KMS-11 (cell line): ENCODE data around the gene CYB561A3.
A peak's percentile ranks its signal among the peaks of the same experiment; 100 is the strongest.
"Not testable (repeated sequence)": the region's sequence is repeated elsewhere in the genome, so short reads cannot be mapped to it uniquely, and the experiment has no call there.

Experiments
- H2AFZ ChIP-seq: fragments of 200-600 bp; sonication (generic); 2 replicates; pipeline ENCODE4 v1.6.1; 2016; ENCODE audit warnings: antibody characterized with exemption, mixed run types, low read depth
- H3K27ac ChIP-seq: fragments of 200-600 bp; sonication (generic); 2 replicates; pipeline ENCODE4 v1.6.1; 2016; ENCODE audit warnings: mild to moderate bottlenecking, mixed run types
- H3K27me3 ChIP-seq: fragments of 200-600 bp; sonication (generic); 2 replicates; pipeline ENCODE4 v1.6.1; 2017; ENCODE audit warnings: mild to moderate bottlenecking, low read depth, mixed run types, moderate library complexity; ENCODE audit not compliant: insufficient read depth
- H3K36me3 ChIP-seq: fragments of 200-600 bp; sonication (generic); 2 replicates; pipeline ENCODE4 v1.6.1; 2017; ENCODE audit warnings: mild to moderate bottlenecking, mixed run types; ENCODE audit not compliant: insufficient read depth
- H3K4me1 ChIP-seq: fragments of 200-600 bp; sonication (generic); 2 replicates; pipeline ENCODE4 v1.6.1; 2016; ENCODE audit warnings: mild to moderate bottlenecking, low read depth, mixed run types; ENCODE audit not compliant: poor library complexity, severe bottlenecking
- H3K4me2 ChIP-seq: fragments of 200-600 bp; sonication (generic); 2 replicates; pipeline ENCODE4 v1.7.0; 2016; ENCODE audit warnings: mild to moderate bottlenecking, mixed run types
- H3K4me3 ChIP-seq: fragments of 200-600 bp; sonication (generic); IDR thresholded peaks from 2 replicates; pipeline ENCODE4 v1.6.1; 2017; ENCODE audit warnings: low read depth, low read length, mixed read lengths; ENCODE audit not compliant: insufficient read depth
- H3K79me2 ChIP-seq: fragments of 200-600 bp; sonication (generic); 2 replicates; pipeline ENCODE4 v1.6.1; 2016; ENCODE audit warnings: low read depth, mixed run types; ENCODE audit not compliant: insufficient read depth
- H3K9ac ChIP-seq: fragments of 200-600 bp; sonication (generic); 2 replicates; pipeline ENCODE4 v1.6.1; 2016; ENCODE audit warnings: mild to moderate bottlenecking, mixed run types
- H4K20me1 ChIP-seq: fragments of 200-600 bp; sonication (generic); 2 replicates; pipeline ENCODE4 v1.6.1; 2016; ENCODE audit warnings: mild to moderate bottlenecking, mixed run types; ENCODE audit not compliant: insufficient read depth
- TF ChIP-seq, protein P1 (sequence below): fragments of 200-600 bp; sonication (generic); conservative IDR thresholded peaks from 2 replicates; pipeline ENCODE4 v1.6.1; 2017; ENCODE audit warnings: low read depth, mild to moderate bottlenecking, antibody characterized with exemption, low read length, moderate library complexity, mixed read lengths

The CYB561A3 gene

DNA sequence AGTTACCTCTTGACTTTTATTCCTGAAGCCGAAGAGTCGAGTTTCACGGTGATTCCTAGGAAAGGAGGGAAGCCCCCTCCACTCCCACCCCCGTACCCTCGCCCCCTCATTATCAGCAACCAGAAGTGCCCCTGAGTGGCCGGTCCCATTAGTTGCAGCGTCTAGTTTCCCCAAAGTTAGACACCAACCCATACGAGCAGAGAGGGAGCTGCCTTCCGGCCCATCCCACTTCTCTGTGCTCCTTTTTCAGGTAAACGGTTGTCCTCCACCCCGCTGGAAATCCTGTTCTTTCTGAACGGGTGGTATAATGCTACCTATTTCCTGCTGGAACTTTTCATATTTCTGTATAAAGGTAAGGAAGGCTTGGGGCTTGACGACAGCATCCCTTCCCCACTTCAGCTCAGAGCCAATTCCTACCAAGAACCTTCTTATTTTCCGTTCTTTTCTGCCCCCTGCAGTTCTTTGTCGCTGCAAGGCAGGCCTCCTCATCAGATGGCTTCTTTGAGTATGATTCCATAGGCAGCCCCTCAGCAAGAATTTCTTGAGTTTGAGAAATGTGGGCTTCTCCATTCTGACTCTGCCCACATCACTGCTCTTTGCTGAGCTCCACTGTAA is 31.4 kb upstream of the CYB561A3 start:
- peak overlapping the region; percentile 47; the same call in 1 of the 2 replicates for H3K27ac ChIP-seq
- TF ChIP-seq, protein P1, sequence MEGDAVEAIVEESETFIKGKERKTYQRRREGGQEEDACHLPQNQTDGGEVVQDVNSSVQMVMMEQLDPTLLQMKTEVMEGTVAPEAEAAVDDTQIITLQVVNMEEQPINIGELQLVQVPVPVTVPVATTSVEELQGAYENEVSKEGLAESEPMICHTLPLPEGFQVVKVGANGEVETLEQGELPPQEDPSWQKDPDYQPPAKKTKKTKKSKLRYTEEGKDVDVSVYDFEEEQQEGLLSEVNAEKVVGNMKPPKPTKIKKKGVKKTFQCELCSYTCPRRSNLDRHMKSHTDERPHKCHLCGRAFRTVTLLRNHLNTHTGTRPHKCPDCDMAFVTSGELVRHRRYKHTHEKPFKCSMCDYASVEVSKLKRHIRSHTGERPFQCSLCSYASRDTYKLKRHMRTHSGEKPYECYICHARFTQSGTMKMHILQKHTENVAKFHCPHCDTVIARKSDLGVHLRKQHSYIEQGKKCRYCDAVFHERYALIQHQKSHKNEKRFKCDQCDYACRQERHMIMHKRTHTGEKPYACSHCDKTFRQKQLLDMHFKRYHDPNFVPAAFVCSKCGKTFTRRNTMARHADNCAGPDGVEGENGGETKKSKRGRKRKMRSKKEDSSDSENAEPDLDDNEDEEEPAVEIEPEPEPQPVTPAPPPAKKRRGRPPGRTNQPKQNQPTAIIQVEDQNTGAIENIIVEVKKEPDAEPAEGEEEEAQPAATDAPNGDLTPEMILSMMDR: no peak
- peak overlapping the region; percentile 98 for H2AFZ ChIP-seq

DNA sequence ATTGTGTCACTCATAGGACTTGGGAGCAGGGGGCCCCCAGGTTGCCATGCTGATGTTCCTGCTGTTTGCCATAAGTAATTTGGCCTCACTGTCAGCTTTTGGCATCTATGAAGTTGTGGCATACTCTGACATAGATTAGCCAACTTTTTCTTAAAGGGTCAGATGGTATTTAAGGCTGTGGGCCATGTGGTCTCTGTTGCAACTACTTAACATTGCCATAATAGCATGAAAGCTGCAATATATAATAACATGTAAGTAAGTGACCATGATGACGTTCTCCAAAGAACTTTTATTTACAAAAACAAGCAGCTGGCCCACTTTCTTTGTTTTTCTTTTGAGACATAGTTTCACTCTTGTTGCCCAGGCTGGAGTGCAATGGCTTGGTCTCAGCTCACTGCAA is 28.5 kb upstream of the CYB561A3 start:
- TF ChIP-seq, protein P1: no peak
- H3K27ac ChIP-seq: no peak overlapping the region
- no peak overlapping the region for H3K4me2 ChIP-seq
- H3K4me3 ChIP-seq: no peak overlapping the region
- H3K79me2 ChIP-seq: 0 out of 2 replicates have a peak, but pooled peaks cover 3% of the 10 kb centered on the region
- H3K36me3 ChIP-seq: no peaks in the 10 kb centered on the region
- no peak overlapping the region for H3K9ac ChIP-seq
- no peaks in the 10 kb centered on the region for H4K20me1 ChIP-seq
- H3K27me3 ChIP-seq: no peaks in the 10 kb centered on the region
- H2AFZ ChIP-seq: no peak overlapping the region
- peaks cover 14% of the 10 kb centered on the region for H3K4me1 ChIP-seq

More for the DNA sequence above, 31.4 kb upstream of the CYB561A3 start:
- Histone ChIP-seq H3K36me3 (no peaks in the 10 kb centered on the region), H3K27me3 (no peaks in the 10 kb centered on the region), H3K4me1 (peaks cover 6% of the 10 kb centered on the region), H3K9ac (peak overlapping the region; percentile 70; the same call in 1 of the 2 replicates), H3K4me3 (no peak overlapping the region), H3K4me2 (peak overlapping the region; percentile 90), H4K20me1 (no peaks in the 10 kb centered on the region), H3K79me2 (0 out of 2 replicates have a peak, but pooled peaks cover 3% of the 10 kb centered on the region)

DNA sequence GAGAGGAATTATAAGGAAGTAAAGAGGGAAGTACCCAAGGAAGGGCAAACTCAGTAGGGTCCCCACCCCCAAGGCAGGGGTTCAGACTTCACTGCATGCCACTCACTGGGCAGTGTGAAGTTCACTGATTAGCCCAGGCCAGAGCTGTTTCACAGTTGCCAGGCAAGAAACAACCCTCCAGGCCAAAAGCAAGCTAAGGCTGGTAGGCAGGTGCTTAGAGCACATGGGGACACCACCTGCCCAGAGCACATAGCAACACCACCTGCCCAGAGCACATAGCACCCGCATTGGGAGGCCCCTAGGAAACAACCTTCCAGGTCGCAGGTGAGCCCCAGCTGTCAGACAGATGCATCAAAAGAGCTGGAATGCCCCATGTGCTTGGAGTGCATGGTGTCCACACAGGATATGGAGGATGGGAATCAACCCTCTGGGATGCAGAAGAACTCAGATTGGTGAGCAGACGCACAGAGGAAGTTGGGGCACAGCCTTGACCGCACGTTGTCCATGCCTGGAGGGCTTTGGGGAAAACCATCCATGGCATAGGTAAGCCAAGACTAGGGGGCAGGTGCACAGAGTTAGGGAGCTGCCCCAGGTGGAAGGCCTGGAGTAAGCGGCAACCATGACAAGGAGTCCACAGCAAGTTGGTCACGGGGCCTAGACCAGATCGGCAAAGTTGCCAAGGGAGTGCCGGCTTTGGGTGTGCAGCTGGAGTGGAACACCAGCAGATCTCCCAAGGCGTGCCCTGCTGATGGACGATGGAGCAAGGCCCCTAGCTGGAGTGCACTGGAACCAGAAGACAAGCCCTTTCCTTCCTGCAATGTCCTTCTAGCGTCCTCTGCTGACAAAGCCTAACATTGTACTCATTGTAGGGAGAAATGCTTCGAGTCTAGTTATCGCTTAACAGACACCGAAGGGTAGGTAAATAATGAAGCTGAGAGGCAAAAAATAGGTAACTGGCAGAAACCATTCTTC is 22.9 kb upstream of the CYB561A3 start:
- Histone ChIP-seq H3K9ac (no peak overlapping the region), H3K27me3 (no peaks in the 10 kb centered on the region), H3K4me1 (peaks cover 36% of the 10 kb centered on the region), H3K36me3 (no peaks in the 10 kb centered on the region), H3K27ac (no peak overlapping the region), H2AFZ (no peak overlapping the region), H3K79me2 (no peaks in the 10 kb centered on the region), H4K20me1 (no peaks in the 10 kb centered on the region), H3K4me3 (no peak overlapping the region), H3K4me2 (no peak overlapping the region)
- TF ChIP-seq, protein P1: no peak

DNA sequence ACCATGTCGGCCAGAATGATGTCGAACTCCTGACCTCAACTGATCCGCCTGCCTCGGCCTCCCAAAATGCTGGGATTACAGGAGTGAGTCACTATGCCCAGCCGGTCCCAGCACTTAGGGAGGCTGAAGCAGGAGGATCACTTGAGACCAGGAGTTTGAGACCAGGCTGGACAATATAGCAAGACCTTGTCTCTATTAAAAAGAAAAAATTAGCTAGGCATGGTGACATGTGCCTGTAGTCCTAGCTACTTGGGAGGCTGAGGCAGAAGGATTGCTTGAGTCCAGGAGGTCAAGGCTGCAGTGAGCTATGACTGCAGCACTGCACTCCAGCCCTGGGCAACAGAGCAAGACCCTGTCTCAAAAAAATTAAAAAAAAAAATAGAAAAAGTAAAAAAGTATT is 22.2 kb upstream of the CYB561A3 start:
- H2AFZ ChIP-seq, H3K4me3 ChIP-seq, H3K9ac ChIP-seq, H3K27ac ChIP-seq, H3K79me2 ChIP-seq, H4K20me1 ChIP-seq, H3K36me3 ChIP-seq, H3K4me2 ChIP-seq, H3K27me3 ChIP-seq: not testable (repeated sequence)
- H3K4me1 ChIP-seq: peaks cover 36% of the 10 kb centered on the region
